Measurements from ENCODE around the gene LRP4.
A peak's percentile ranks its signal among the peaks of the same experiment; 100 is the strongest.

Gene LRP4

GRCh38 chr11:46856605-46857343 is 61.6 kb downstream of the LRP4 start:
- DNase-seq (ENCODE audit: insufficient read length) (no peak), FAIRE-seq (no peak)
- TF ChIP-seq POLR2AphosphoS5 (IDR thresholded peaks at IDR 0.05; ENCODE audit: low read depth, low read length) (no peak), POLR2A (IDR thresholded peaks at IDR 0.05; ENCODE audit: low read depth, low read length) (no peak), TAF1 (IDR thresholded peaks at IDR 0.05; ENCODE audit: borderline replicate concordance, low read depth, low read length) (no peak)

- no peak for TF ChIP-seq POLR2AphosphoS5 (IDR thresholded peaks at IDR 0.05; ENCODE audit: low read depth, low read length)
- TF ChIP-seq TAF1 (IDR thresholded peaks at IDR 0.05; ENCODE audit: borderline replicate concordance, low read depth, low read length), result no peak
- no peak for TF ChIP-seq POLR2A (IDR thresholded peaks at IDR 0.05; ENCODE audit: low read depth, low read length)
- no peak for DNase-seq (ENCODE audit: insufficient read length)
- FAIRE-seq, result no peak
These were observed 62.5 kb downstream of the LRP4 start for GRCh38 chr11:46855863-46856262.

GRCh38 chr11:46855167-46855566 is 63.2 kb downstream of the LRP4 start:
- DNase-seq (ENCODE audit: insufficient read length) (no peak), FAIRE-seq (no peak)
- no peak for TF ChIP-seq POLR2AphosphoS5 (IDR thresholded peaks at IDR 0.05; ENCODE audit: low read depth, low read length)
- no peak for TF ChIP-seq POLR2A (IDR thresholded peaks at IDR 0.05; ENCODE audit: low read depth, low read length)

- FAIRE-seq, result no peak
- no peak for DNase-seq (ENCODE audit: insufficient read length)
- TF ChIP-seq TAF1 (IDR thresholded peaks at IDR 0.05; ENCODE audit: borderline replicate concordance, low read depth, low read length), result no peak
- no peak for TF ChIP-seq POLR2AphosphoS5 (IDR thresholded peaks at IDR 0.05; ENCODE audit: low read depth, low read length)
- no peak for TF ChIP-seq POLR2A (IDR thresholded peaks at IDR 0.05; ENCODE audit: low read depth, low read length)
These were observed 67.4 kb downstream of the LRP4 start for GRCh38 chr11:46850829-46851380.

- no peak for FAIRE-seq
These were observed 68.7 kb downstream of the LRP4 start for GRCh38 chr11:46849631-46850030.

GRCh38 chr11:46846510-46846830 is 71.9 kb downstream of the LRP4 start:
- no peak for DNase-seq (ENCODE audit: insufficient read length)

More at GRCh38 chr11:46849631-46850030, 68.7 kb downstream of the LRP4 start:
- no peak for DNase-seq (ENCODE audit: insufficient read length)
- no peak for TF ChIP-seq POLR2A (IDR thresholded peaks at IDR 0.05; ENCODE audit: low read depth, low read length)
- no peak for TF ChIP-seq POLR2AphosphoS5 (IDR thresholded peaks at IDR 0.05; ENCODE audit: low read depth, low read length)
- TF ChIP-seq TAF1 (IDR thresholded peaks at IDR 0.05; ENCODE audit: borderline replicate concordance, low read depth, low read length), result no peak

GRCh38 chr11:46845740-46846509 is 72.4 kb downstream of the LRP4 start, which contains the start of gene CKAP5:
Gene CKAP5, minus strand, starts transcription at chr11:46846280. Its CDS starts 25,049 bp downstream, at chr11:46821231.
- peak; percentile 39; the same call in 1 of the 2 replicates for TF ChIP-seq TAF1 (IDR thresholded peaks at IDR 0.05; ENCODE audit: borderline replicate concordance, low read depth, low read length)
- TF ChIP-seq POLR2A (IDR thresholded peaks at IDR 0.05; ENCODE audit: low read depth, low read length), result peak; percentile 76
- TF ChIP-seq POLR2AphosphoS5 (IDR thresholded peaks at IDR 0.05; ENCODE audit: low read depth, low read length), result peak; percentile 75
- FAIRE-seq (peak; percentile 93), DNase-seq (ENCODE audit: insufficient read length) (peak; percentile 90)

More at GRCh38 chr11:46846510-46846830, 71.9 kb downstream of the LRP4 start:
- no peak for FAIRE-seq
- no peak for TF ChIP-seq POLR2AphosphoS5 (IDR thresholded peaks at IDR 0.05; ENCODE audit: low read depth, low read length)
- TF ChIP-seq TAF1 (IDR thresholded peaks at IDR 0.05; ENCODE audit: borderline replicate concordance, low read depth, low read length), result no peak
- no peak for TF ChIP-seq POLR2A (IDR thresholded peaks at IDR 0.05; ENCODE audit: low read depth, low read length)

- FAIRE-seq (peak; percentile 87), DNase-seq (ENCODE audit: insufficient read length) (no peak)
- TF ChIP-seq POLR2AphosphoS5 (IDR thresholded peaks at IDR 0.05; ENCODE audit: low read depth, low read length) (no peak), TAF1 (IDR thresholded peaks at IDR 0.05; ENCODE audit: borderline replicate concordance, low read depth, low read length) (no peak), POLR2A (IDR thresholded peaks at IDR 0.05; ENCODE audit: low read depth, low read length) (no peak)
These were observed 73.0 kb downstream of the LRP4 start for GRCh38 chr11:46845440-46845739.

- FAIRE-seq, result no peak
- no peak for DNase-seq (ENCODE audit: insufficient read length)
- no peak for TF ChIP-seq TAF1 (IDR thresholded peaks at IDR 0.05; ENCODE audit: borderline replicate concordance, low read depth, low read length)
- no peak for TF ChIP-seq POLR2AphosphoS5 (IDR thresholded peaks at IDR 0.05; ENCODE audit: low read depth, low read length)
- no peak for TF ChIP-seq POLR2A (IDR thresholded peaks at IDR 0.05; ENCODE audit: low read depth, low read length)
These were observed 78.2 kb downstream of the LRP4 start for GRCh38 chr11:46840116-46840515.

- TF ChIP-seq POLR2A (IDR thresholded peaks at IDR 0.05; ENCODE audit: low read depth, low read length) (no peak), TAF1 (IDR thresholded peaks at IDR 0.05; ENCODE audit: borderline replicate concordance, low read depth, low read length) (no peak), POLR2AphosphoS5 (IDR thresholded peaks at IDR 0.05; ENCODE audit: low read depth, low read length) (no peak)
- FAIRE-seq, result no peak
- DNase-seq (ENCODE audit: insufficient read length), result no peak
These were observed 79.8 kb downstream of the LRP4 start for GRCh38 chr11:46838501-46838900.

- no peak for DNase-seq (ENCODE audit: insufficient read length)
- no peak for FAIRE-seq
- TF ChIP-seq POLR2AphosphoS5 (IDR thresholded peaks at IDR 0.05; ENCODE audit: low read depth, low read length) (no peak), TAF1 (IDR thresholded peaks at IDR 0.05; ENCODE audit: borderline replicate concordance, low read depth, low read length) (no peak), POLR2A (IDR thresholded peaks at IDR 0.05; ENCODE audit: low read depth, low read length) (no peak)
These were observed 80.5 kb downstream of the LRP4 start for GRCh38 chr11:46837860-46838259.

Data from GM12892 (cell line).